Body of pancreas (tissue), 4 donors: ENCODE data around the gene MYH2.

Experiments used
- CTCF ChIP-seq, 7 experiments: fragments of 450-650 bp in 4 of 7; fragments of 200-600 bp in 3 of 7; sonication (generic) in 3 of 7; IDR thresholded peaks; one replicate each; pipeline ENCODE4 v1.5.1; 2016 to 2019; ENCODE audit warnings: antibody characterized with exemption in 7 of 7
- POLR2A ChIP-seq, 3 donors: fragments of 450-650 bp; IDR thresholded peaks; one replicate each; pipeline ENCODE4 v1.6.1; 2016; ENCODE audit warnings: antibody characterized with exemption in 3 of 3, mild to moderate bottlenecking in 2 of 3

GRCh38 chr17:10499950-10500349 lies 49.5 kb downstream of the MYH2 start:
- TF ChIP-seq CTCF (IDR thresholded peaks at IDR 0.05) = no peak
- TF ChIP-seq POLR2A (IDR thresholded peaks at IDR 0.05) = no peak
